Esophagus muscularis mucosa (tissue), 4 donors: ENCODE measurements around the gene STX8.

Experiments used
- CTCF ChIP-seq, 3 experiments: fragments of 200-600 bp in 2 of 3; fragments of 450-650 bp in 1 of 3; sonication (generic) in 2 of 3; IDR thresholded peaks; one replicate each; pipeline ENCODE4 v1.5.1; 2017 to 2019; ENCODE audit warnings: antibody characterized with exemption in 3 of 3, mild to moderate bottlenecking in 2 of 3, moderate library complexity in 1 of 3
- EP300 ChIP-seq: sonication (generic); formaldehyde crosslinking; IDR thresholded peaks from one replicate; pipeline ENCODE4 v1.6.1; 2017; ENCODE audit warnings: antibody characterized with exemption
- POLR2A ChIP-seq: fragments of 450-650 bp; IDR thresholded peaks from one replicate; pipeline ENCODE4 v1.6.1; 2017; ENCODE audit warnings: antibody characterized with exemption, moderate library complexity, mild to moderate bottlenecking, low read depth
- POLR2AphosphoS5 ChIP-seq, 2 donors: sonication (generic); formaldehyde crosslinking; IDR thresholded peaks; one replicate each; pipeline ENCODE4 v1.6.1; 2017; ENCODE audit warnings: antibody characterized with exemption in 2 of 2

GRCh38 chr17:9544221-9544620 lies 31.4 kb downstream of the STX8 start:
- TF ChIP-seq CTCF (IDR thresholded peaks at IDR 0.05) = no peak
- TF ChIP-seq EP300 = no peak
- no peak for TF ChIP-seq POLR2A
- no peak for TF ChIP-seq POLR2AphosphoS5 (IDR thresholded peaks at IDR 0.05)
